Left ventricle myocardium inferior (tissue), 1 donor: ENCODE results near the gene RAB6A. TPM values are rescaled to one million over a fixed set of nuclear protein-coding genes. Genes with fewer than 3 reads are reported as not detected.
"Not testable (repeated sequence)": the region's sequence is repeated elsewhere in the genome, so short reads cannot be mapped to it uniquely, and the experiment has no call there.

ENCODE experiments used
- DNase-seq: peaks from one replicate; pipeline ENCODE4 v3.0.0-alpha.2; 2020
- H3K27ac ChIP-seq: fragments of 200-600 bp; replicated peaks from 2 replicates; pipeline ENCODE4 v1.8.0; 2021
- H3K27me3 ChIP-seq: fragments of 200-600 bp; 2 replicates; pipeline ENCODE4 v1.8.0; 2021; ENCODE audit warnings: low read depth
- H3K36me3 ChIP-seq: fragments of 200-600 bp; 2 replicates; pipeline ENCODE4 v1.8.0; 2021
- H3K4me1 ChIP-seq: fragments of 200-600 bp; 2 replicates; pipeline ENCODE4 v1.8.0; 2021
- H3K4me3 ChIP-seq: fragments of 200-600 bp; 2 replicates; pipeline ENCODE4 v1.8.0; 2021; ENCODE audit warnings: mild to moderate bottlenecking, moderate library complexity
- H3K9me3 ChIP-seq: fragments of 200-600 bp; replicated peaks from 2 replicates; pipeline ENCODE4 v1.8.0; 2021
- CTCF ChIP-seq: fragments of 200-600 bp; IDR thresholded peaks from 2 replicates; pipeline ENCODE4 v1.8.0; 2021; ENCODE audit warnings: antibody characterized with exemption, mild to moderate bottlenecking, borderline replicate concordance
- intact Hi-C: fragments of 100-400 bp; cut with micrococcal nuclease; formaldehyde crosslinking; loops from one replicate; pipeline ENCODE4 v1.11.0; 2022
- total RNA-seq: library from RNA; stranded (reverse); fragmentation: NEBNext Ultra II Directional; extraction: Animal tissue kit (Norgen Biotek cat#: 25700); gene quantifications from one replicate; pipeline ENCODE4 v1.2.1, GENCODE V29; 2021
- donor health status: DM: no; HTN: yes; CAD: no; lungs with severe emphysema.

The RAB6A gene
- total RNA-seq, 1 donor from 2014 or later: 98.3 TPM

GRCh38 chr11:73749118-73749517 is 11.8 kb downstream of the RAB6A start:
- Histone ChIP-seq H3K4me3 (no peak overlapping the region), H3K27me3 (no peaks in the 10 kb centered on the region), H3K4me1 (peaks cover 37% of the 10 kb centered on the region), H3K27ac (no peak overlapping the region), H3K36me3 (no peaks in the 10 kb centered on the region), H3K9me3 (no peaks in the 10 kb centered on the region)
- no peak for TF ChIP-seq CTCF
- no peak for DNase-seq
- intact Hi-C loops: no loop called here

DNA sequence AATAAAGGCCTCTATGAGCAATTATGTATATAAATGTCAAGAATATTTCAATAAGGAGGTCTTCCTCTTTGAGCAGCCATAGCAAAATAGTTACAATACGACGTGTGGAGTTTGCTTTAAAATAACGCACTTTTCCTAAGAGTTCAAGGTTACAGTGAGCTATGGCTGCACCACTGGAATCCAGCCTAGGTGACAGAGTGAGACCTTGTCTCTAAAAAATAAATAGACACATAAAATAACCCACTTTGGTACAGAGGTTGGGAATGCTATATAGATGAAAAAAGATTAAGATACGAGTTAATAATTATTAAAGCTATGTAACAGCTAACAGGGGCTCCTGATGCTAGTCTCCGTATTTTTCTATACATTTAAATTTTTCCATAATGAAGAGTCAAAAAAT is 12.6 kb downstream of the RAB6A start:
- intact Hi-C loops: no loop called here

DNA sequence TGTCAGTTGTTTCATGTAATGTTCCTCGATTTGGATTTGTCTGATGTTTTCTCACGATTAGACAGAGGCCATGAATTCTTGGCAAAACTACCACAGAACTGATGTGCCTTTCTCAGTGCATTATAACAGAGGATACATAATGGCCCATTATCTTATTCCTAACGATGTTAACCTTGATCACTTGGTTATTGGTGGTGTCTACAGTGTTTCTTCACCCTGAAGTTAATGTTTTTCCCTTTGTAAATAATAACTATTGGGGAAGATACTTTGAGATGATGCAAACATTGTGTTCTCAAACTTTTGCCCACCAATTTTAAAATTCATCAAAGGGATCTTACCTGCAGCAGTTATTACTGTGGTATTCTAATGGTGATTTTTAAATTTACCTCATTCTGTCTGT is 13.1 kb downstream of the RAB6A start:
- no peak overlapping the region for H3K27ac ChIP-seq
- intact Hi-C loops: no loop called here
- no peaks in the 10 kb centered on the region for H3K9me3 ChIP-seq
- H3K4me3 ChIP-seq: no peak overlapping the region
- peaks cover 30% of the 10 kb centered on the region for H3K4me1 ChIP-seq
- TF ChIP-seq CTCF: no peak
- no peak for DNase-seq
- H3K36me3 ChIP-seq: no peaks in the 10 kb centered on the region
- H3K27me3 ChIP-seq: no peaks in the 10 kb centered on the region

More for the DNA sequence above, 12.6 kb downstream of the RAB6A start:
- H3K27me3 ChIP-seq: no peaks in the 10 kb centered on the region
- DNase-seq: no peak
- H3K27ac ChIP-seq: no peak overlapping the region
- no peak for TF ChIP-seq CTCF
- H3K4me3 ChIP-seq: no peak overlapping the region
- H3K9me3 ChIP-seq: no peaks in the 10 kb centered on the region
- peaks cover 34% of the 10 kb centered on the region for H3K4me1 ChIP-seq
- H3K36me3 ChIP-seq: no peaks in the 10 kb centered on the region

- DNase-seq: no peak
- Histone ChIP-seq H3K27me3 (no peaks in the 10 kb centered on the region), H3K27ac (no peak overlapping the region), H3K36me3 (no peaks in the 10 kb centered on the region), H3K4me3 (no peak overlapping the region), H3K4me1 (peaks cover 20% of the 10 kb centered on the region), H3K9me3 (no peaks in the 10 kb centered on the region)
- TF ChIP-seq CTCF: no peak
- intact Hi-C loops: no loop called here
Measured at GRCh38 chr11:73746701-73747100, 14.2 kb downstream of the RAB6A start.

GRCh38 chr11:73743045-73743444 is 17.8 kb downstream of the RAB6A start:
- intact Hi-C loops: no loop called here
- no peak for DNase-seq
- TF ChIP-seq CTCF: no peak
- no peaks in the 10 kb centered on the region for H3K9me3 ChIP-seq
- H3K4me3 ChIP-seq: no peak overlapping the region
- H3K27me3 ChIP-seq: no peaks in the 10 kb centered on the region
- peaks cover 12% of the 10 kb centered on the region for H3K4me1 ChIP-seq
- no peak overlapping the region for H3K27ac ChIP-seq
- no peaks in the 10 kb centered on the region for H3K36me3 ChIP-seq

DNA sequence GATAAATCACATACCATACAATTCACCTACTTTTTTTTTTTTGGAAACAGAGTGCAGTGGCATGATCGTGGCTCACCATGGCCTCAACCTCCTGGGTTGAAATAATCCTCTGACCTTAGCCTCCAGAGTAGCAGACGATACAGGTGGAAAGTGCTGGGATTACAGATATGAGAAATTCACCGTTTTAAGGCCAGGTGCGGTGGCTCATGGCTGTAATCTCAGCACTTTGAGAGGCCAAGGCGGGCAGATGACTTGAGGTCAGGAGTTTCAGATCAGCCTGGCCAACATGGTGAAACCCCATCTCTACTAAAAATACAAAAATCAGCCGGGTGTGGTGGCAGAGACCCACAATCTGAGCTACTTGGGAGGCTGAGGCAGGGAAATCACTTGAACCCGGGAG is 24.9 kb downstream of the RAB6A start:
- H3K27me3 ChIP-seq, H3K4me3 ChIP-seq, DNase-seq, H3K9me3 ChIP-seq, H3K36me3 ChIP-seq, intact Hi-C loops, H3K27ac ChIP-seq: not testable (repeated sequence)
- H3K4me1 ChIP-seq: peaks cover 26% of the 10 kb centered on the region
